NCI-H1694 treated with DMSO at 0.1 percent for 48 hours (cell line): ENCODE measurements around the gene SLC35A3.

Experiments
- DNase-seq: peaks from one replicate; lab custom pipeline; 2025; lab: John Stamatoyannopoulos, UW

The SLC35A3 gene

GRCh38 chr1:100077531-100077930, 107.7 kb downstream of the SLC35A3 start:
- no peak for DNase-seq

- no peak for DNase-seq
Observed at GRCh38 chr1:100080331-100080730, 110.5 kb downstream of the SLC35A3 start.
